ENCODE measurements around the gene EGFL8.

Gene EGFL8

DNA sequence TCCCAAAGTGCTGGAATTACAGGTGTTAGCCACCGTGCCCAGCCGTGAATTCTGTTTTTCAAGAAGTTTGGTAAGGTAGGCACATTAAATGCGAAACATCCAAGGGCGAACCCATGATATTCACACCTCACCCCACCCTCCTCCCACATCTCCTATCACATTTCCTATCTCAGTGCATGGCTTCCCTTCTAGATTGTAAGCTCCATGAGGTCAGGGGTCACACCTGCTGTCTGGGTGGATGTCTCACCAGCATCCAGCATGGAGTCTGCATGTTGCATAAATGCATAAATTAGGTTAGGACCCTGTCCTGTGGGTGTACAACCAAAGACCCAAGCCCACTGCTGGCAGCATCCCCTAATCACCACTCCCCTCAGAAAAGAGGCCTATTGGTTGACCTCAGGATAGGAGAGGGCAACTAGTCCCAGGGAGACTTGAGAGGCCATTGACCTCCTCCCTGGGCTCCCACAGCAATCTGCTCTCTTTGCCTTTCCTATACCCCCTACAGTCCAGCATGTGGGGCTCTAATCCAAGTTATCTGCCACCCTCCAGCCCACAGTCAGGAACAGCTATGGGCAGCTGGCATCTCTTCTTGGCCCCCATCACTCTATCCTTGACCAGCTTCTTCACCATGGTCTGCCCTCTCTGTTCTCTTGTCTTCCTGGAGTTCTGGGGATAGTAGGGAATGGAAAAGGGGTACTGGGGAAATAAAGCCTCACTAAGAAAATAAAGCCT, 16.8 kb upstream of the EGFL8 start:
- DNase-seq = no peak

DNA sequence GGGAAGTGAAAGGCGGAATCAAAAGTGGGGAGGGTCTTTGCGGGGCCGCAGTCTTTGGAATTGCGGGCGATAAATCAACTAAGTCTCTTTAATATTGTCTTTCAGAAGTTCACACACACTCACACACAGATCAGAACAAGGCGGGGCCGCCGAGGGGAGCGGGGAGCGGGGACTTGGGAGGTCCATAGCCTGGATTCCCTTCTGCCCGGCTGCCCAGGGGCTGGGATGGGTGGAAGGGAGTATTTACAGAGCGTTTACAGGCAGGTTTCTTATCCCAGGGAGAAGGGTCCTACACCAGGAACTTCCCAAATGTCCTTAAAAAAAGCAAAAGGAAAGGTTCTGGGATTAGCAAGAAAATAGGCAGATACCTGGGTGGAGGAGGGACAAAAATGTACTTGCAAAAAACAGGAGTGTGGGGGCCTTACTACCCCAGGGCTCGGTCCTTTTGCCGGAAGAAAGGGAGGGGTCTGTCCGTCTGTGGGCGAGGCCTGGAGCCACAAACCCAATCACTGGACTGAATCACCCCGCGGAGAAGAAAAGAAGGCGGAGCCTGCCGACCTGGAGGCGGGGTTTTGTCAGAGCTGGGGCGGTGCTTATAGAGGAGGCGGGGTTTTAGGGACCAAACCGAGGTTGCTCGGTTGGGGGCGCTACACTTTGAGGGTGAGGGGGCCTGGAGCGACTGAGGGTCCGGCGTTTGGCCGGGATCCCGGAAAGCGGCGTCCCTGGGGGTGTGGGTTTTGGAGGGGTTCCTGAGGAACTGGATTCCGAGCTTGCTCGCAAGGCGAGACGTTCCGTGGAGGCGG, 15.9 kb upstream of the EGFL8 start:
- DNase-seq = peak; percentile 76

DNA sequence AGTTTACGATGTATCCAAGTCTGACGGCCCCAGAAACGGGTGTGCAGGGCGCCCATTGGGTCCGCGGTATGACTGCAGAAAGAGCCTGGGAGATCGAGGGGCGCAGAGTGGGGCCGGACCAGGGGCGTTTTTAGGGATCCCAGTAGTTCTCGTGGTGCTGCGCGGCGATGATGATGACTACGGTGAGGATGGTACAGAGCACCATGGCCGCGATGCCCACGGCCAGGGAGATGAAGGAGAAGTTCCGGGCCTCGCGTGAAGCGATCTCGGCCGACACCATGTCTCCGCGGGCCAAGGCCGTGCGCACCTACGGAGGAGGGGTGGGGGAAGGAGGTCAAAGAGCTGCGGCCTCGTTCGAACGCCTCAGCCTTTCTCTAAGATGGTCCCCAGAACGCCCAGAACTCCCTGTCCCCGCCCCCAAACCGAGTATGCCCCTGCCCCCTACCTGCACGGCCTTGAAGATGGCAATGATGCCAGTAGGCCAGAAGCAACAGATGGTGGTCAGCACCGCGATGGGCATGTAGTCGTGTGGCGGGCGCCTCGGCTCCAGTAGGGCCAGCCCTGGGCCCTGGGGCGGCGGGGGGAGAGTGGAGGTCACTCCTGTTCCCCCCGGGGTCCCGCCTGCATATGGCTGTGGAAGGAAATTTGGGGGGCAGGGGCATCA, 15.2 kb upstream of the EGFL8 start:
- DNase-seq = no peak

DNA sequence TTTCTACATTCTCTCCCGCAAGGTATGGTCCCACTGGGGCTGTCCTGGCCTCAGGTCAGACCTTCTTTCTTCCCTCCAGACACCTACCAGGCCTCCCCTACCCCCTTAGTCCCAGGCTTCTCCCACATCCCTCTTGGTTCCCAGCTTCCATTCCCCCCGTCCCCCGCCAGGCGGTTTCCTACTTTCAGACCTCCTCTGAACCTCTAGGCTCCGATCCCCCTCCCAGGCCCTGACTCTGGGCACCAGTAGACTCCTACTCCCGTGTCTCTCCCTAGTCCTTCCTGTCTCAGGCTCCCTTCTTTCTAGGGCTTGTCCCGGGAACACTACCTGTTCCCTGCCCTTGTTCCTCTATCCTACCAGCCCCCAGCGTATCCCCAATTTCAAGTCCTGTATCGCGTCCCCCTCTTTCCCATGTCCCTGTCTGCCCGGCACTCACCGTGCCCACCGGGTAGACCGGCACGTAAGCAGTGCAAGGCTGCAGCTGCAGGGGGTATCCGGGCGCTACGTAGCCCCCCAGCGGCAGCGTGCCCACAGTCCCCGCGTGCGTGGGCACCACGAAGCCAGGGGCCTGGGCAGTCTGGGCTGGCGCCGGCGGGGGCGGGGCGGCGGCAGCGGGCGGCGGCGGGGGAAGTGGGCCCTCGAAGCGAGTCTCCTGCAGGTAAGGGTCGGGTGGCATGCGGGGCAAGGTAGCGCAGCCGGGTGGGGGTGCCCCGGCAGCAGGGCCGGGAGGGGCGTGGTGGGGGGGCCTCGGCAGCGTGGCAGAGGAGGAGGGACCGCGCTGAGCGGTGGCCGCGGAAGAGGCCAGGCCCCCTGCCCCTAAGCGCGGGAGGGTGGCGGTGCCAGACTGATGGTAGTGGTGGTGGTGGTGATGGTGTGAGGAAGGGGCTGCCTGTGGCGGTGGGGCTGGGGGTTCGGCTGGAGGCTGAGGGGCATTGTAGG, 14.2 kb upstream of the EGFL8 start:
- DNase-seq = no peak

DNA sequence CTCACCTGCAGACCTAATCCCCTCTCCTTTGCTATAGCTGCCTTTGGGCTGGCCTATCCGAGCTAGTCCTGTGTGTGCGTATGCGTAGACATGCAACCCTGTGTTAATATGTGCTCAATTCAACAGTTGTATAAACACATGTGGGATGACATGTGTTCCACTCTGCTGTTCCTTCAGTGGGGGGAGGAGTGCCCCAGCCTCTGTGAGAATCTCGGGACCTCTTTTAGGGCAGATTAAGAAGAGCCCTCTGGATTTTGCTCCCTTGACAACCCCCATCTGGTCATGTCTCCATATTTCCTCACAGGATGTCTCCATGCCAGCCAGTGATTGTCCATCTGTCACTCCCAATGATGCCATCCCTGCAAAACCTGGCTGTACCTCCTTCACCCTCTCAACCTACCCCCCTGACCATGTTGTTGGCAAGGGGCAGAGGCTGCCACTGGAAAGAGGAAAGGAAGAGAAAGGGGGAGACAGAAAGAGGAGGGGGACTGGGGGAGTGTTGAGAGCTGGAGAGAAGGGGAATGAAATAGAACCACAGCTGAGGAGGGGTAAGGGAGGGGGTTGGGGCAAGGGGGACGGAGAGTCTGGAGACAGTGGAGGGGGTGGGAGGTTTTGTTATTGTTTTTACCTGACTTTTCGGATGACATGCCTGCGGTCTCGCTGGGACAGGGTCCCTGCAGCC, 13.1 kb upstream of the EGFL8 start:
- no peak for DNase-seq

DNA sequence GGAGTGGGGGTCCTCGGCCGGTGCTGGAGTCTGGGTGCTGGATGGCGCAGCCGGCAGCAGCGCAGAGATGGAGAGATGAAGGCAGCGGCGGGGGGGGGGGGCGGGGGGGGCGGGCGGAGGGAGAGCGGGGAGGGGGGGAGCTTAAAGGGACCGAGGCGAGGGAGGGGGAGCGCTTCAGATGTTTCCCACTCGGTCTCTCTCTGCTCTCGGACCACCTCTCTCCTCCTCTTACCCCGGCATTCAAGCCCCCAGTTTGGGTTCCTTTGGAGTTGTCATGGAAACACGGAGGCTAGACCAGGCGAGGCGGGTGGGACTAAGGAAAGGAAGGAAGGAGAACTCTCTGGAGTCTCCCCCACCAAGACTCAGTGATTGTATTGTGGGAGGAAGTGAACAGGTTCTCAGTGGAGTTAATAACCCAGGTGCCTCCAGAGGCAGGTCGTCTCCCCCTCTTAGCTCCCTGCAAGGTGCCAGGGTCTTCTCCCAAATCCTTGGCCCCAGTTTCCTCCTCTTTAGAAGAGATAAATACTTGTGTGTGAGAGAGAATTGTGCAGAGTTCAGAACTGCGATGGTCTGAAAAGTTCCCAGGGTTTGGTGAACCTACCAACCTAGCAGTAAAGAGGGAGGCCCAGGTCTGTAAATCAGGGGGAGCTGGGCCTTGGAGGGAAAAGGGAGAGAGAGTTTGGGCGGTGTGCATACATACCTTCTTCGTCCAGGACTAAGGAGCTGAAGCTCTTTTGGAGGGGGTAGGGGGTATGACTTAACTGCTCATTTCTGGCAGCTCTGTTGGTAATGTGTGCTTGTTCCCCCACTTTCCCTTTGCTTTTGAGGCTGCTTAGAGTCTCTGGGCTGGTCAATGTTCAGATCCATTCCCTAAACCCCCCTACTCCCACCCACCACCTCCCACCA, 12.3 kb upstream of the EGFL8 start, which contains the start of gene PRRT1:
PRRT1 (minus strand) TSS at position 77 of the 906 bp plus-strand sequence. CDS start 112 bp downstream, outside the sequence.
- DNase-seq = no peak

DNA sequence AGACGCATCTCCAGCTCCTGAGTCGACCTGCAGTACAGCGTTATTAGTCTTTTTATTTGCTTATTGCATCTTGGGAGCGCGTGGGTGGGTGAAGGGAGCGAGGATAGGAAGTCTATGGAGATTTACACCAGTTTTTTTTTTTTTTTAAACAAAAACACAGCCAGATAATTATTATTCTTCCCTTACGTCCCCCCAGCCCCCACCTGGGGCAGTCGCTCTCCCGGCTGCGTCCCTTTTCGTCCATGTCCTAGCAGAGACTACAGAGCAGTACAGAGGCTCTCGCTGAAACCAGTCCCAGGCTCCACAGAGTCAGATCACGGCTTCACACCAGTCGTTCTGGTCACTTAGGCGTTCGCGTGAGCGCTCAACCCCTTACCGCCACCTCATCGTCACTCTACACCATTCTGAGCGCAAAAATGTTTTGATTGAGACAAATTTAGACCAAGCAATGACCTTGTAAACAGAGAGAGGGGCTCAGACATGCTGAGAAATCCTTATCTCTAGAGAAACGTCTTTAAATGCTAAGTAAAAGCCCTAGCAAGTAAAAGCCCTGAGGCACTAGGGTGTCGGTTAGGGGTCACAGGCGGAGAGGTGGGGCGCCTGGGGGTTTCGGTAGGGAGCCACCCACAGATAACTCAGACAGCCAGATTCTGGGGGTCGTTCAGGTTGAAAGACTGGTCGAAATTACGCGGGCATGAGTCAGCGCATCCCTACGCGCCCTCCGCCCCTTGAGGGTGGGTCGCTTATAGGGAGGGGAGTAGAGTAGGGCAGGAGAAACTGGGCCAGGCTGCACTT, 11.4 kb upstream of the EGFL8 start:
- no peak for DNase-seq

DNA sequence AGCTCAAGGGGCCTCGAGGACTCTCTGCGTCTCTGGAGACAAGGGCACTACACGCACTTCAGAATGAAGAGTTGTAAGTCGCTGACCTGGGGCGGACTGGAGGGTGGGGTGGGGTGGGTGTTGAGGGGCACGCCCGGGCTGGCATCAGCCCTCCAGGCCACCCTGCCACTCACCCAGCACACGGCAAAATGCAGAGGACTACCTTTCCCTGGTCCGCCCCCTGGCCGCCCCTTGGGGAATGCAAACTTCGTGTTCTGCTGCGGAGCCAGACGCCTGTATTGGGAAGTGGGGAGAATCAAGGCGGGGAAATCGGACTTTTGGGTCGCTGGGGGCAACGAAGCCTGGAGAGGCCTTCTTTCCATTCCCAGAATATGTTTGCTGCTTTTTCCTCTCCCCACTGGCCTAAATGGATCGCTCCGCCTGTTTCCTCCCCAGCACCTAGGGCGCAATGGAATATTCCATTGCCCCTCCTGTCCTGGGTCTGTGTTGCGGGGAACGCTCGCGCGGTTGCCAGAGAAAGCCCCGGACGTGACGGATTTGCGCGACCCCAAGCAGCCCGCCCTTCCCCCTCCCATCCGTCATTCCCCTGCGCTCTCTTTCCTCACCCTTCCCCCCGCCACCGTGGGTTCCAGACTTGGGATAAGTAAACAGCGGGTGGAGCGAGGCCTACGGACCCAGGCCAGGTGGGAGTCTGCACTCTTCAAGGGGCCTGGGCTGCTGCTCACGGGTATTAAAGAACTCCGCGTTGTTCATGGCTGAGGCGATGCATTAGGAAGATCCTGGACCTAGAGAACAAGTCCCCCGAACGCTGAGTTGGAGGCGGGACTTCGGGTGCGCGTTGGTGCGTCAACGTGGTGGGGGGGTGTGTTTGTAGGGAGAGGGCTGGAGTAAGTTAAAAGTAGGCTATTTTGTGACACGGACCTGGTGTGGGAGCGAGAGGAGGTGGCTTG, 10.6 kb upstream of the EGFL8 start, which contains the start of gene PPT2:
PPT2 (plus strand) TSS at position 578 of the 950 bp plus-strand sequence. CDS start 454 bp downstream, outside the sequence.
- peak; percentile 84 for DNase-seq

DNA sequence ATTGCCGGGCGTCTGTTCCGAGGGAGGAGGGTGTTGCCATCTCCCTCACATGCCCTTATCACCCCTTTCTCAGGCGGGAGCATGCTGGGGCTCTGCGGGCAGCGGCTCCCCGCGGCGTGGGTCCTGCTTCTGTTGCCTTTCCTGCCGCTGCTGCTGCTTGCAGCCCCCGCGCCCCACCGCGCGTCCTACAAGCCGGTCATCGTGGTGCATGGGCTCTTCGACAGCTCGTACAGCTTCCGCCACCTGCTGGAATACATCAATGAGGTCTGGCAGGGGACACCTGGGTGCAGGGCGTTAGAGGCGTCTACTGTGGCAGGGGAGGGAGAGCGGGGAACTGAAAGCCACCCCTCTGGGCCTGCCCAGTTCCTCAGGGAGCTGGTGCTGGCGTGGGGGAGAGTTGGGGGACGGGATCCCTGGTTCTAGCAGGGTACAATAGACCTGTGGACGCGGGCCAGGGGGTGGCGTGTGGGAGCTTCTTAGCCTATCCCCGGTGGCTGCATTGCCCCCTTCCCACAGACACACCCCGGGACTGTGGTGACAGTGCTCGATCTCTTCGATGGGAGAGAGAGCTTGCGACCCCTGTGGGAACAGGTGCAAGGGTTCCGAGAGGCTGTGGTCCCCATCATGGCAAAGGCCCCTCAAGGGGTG, 9.8 kb upstream of the EGFL8 start:
- DNase-seq = peak; percentile 79

DNA sequence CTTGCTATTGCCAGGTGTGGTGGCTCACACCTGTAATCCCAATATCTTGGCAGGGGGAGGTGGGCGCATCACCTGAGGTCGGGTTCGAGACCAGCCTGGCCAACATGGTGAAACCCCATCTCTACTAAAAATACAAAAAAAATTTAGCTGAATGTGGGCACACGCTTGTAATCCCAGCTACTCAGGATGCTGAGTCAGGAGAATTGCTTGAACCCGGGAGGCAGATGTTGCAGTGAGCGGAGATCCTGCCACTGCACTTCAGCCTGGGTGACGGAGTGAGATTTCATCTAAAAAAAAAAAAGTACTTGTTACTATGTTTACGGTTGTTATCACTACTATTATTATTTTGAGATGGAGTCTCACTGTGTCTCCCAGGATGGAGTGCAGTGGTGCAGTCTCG, 7.5 kb upstream of the EGFL8 start:
- no peak for DNase-seq

DNA sequence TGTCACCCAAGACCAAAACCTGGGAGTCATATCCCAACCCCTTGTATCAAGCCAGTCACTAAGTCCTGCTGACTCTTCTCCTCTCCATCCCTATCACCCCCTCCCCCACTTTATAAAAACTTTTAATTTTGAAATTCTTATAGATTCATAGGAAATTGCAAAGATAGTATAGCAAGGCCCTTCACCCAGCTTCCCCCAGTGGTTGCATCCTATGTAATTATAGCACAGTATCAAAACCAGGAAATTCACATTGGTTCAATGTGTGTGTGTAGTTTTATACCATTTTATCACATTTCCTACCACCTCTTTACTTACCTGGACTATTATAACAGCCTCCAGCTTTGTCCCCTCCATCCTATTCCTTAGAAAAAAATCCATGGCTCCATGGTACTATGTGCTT, 6.3 kb upstream of the EGFL8 start:
- DNase-seq = no peak

DNA sequence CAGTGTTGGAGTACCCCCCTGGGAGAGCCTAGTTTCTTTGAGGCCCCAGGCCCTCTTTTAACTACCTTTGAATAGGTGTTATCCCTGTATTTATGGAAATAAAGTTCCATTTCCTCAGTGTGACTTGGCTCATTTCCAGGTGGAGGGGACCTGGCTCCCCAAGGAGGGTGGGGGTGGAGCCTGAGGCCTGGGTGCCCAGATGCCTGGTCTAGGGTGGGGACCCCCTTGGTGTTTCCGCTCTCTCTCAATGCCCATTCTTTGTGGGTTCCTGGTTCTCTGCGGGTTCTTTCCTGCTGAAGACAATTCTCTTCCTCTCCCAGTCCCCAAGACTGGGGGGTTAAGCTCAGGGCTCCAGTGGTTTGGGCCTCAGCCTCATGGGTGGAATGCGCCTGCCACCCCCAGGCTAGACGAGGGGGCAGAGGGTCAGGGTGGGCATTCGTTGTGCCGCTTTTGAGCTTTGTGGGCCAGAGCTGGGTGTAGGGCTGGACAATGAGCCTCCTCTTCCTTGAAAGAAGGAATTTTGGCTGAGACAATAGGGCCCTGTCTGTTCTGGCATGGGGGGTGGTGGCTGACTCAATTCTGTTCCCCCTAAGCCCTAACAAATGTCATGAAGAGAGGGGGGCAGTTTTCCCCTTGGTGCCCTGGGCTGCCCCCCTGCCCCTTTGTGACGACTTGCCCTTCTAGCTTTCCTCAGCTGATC, 686 bp upstream of the EGFL8 start:
- no peak for DNase-seq

DNA sequence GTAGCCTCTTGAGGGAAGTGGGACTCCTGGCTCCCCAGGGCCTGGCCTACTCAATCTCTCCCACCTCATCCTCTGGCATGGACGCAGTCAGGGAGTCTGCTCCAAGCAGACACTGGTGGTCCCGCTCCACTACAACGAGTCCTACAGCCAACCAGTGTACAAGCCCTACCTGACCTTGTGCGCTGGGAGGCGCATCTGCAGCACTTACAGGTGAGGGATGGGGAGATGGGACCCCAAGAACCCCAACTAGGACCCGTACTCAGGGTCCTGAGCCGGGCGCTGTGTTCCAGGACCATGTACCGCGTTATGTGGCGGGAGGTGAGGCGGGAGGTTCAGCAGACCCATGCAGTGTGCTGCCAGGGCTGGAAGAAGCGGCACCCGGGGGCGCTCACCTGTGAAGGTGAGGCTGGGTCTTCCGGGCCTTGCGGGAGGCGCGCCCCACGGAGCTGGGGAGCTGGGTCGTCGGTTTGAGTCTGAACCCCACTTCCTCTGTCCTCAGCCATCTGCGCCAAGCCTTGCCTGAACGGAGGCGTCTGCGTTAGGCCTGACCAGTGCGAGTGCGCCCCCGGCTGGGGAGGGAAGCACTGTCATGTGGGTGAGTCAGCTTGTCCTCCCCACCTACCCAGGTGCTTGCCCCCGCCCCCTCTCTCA, 2.1 kb downstream of the EGFL8 start:
- DNase-seq = no peak

DNA sequence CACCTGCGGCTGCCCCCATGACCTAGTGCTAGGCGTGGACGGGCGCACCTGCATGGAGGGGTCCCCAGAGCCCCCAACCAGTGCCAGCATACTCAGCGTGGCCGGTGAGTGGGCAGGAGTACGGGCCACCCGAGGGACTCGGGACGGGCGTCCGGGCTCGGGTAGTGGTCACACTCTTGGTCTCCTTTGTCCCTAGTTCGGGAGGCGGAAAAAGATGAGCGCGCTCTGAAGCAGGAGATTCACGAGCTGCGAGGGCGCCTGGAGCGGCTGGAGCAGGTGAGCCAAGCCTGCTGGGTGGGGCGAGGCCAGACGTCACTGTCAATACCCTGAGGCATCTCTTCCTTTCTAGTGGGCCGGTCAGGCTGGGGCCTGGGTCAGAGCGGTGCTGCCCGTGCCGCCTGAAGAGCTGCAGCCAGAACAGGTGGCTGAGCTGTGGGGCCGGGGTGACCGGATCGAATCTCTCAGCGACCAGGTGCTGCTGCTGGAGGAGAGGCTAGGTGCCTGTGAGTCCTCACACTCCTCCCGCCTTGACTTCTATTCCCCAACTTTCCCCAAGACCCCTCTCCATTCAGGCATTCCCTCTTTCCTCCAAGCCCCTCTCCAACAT, 2.9 kb downstream of the EGFL8 start:
- DNase-seq = no peak

DNA sequence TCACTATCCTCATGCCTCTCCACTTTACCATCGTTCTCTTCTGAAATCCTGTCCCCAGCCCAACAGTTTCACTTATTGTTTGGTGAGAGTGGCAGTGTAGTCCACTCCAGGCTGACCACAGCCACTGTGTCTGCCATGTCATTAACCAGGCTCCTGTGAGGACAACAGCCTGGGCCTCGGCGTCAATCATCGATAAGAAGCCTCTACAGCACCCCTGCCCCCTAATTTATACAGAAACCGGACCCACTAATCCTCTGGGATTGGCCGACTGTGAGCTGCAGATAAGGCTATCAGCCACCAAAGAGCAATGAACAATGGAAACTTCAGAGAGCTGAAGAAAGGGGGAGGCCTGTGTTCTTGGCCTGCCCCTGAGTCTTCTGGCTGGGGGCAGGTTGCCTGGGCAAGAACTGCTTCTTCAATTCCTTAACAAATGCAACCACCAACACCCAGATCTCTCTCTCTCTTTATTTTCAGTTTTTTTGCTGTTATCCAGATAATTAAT, 3.4 kb downstream of the EGFL8 start:
- no peak for DNase-seq

DNA sequence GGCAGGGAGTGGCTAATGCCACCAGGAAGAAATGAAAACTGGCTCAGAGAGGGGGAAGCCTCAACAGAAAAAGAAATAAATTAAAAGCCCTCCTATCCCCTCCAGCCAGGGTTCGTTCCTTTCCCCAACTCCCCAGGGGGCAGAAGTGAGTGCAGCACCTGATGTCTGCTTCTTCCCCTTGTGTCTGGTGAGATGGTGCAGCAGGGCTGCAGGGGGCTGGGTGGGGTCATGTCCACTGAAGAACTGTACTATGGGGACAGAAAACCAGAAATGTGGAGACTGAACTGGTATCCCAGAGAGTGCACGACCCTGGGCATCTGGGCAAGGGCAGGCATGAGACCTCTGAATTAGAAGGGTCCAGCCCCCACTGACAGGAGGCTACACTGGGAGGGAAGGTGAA, 4.0 kb downstream of the EGFL8 start:
- no peak for DNase-seq

Measured in CD4-positive, alpha-beta T cell treated with Interleukin-21 for 1 hour (primary cell).